ENCODE measurements around the gene HS3ST3A1.

DNA sequence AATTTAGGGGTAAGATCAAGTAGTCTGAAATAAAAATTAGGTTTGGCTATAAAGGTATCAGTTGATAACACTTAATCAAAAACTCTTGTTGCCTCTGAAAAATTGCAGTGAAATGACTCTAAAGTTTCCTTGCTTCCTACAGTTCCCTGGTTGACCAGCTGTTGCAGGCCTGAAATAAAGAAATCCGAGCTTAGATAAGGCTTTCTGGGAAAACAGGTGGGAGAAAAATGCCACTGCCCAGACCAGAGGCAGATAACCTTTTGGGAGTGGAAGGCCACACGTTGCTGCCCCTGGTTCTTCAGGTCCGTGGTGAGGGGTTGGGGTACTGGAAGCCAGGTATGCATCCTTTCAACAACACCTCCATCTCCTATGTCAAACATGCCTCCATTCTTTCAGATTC lies 111.3 kb downstream of the HS3ST3A1 start:
- no peak for TF ChIP-seq POLR2A (IDR thresholded peaks at IDR 0.05)
- TF ChIP-seq, protein P1, sequence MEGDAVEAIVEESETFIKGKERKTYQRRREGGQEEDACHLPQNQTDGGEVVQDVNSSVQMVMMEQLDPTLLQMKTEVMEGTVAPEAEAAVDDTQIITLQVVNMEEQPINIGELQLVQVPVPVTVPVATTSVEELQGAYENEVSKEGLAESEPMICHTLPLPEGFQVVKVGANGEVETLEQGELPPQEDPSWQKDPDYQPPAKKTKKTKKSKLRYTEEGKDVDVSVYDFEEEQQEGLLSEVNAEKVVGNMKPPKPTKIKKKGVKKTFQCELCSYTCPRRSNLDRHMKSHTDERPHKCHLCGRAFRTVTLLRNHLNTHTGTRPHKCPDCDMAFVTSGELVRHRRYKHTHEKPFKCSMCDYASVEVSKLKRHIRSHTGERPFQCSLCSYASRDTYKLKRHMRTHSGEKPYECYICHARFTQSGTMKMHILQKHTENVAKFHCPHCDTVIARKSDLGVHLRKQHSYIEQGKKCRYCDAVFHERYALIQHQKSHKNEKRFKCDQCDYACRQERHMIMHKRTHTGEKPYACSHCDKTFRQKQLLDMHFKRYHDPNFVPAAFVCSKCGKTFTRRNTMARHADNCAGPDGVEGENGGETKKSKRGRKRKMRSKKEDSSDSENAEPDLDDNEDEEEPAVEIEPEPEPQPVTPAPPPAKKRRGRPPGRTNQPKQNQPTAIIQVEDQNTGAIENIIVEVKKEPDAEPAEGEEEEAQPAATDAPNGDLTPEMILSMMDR (IDR thresholded peaks at IDR 0.05 in 8 of 11, conservative IDR thresholded peaks at IDR 0.05 in 3 of 11): no peak
- TF ChIP-seq POLR2AphosphoS5 (IDR thresholded peaks at IDR 0.05): no peak
